Measurements from ENCODE around the gene ZPBP2.
"Not testable (repeated sequence)": the region's sequence is repeated elsewhere in the genome, so short reads cannot be mapped to it uniquely, and the experiment has no call there.

ZPBP2 gene

GRCh38 chr17:39855911-39856649, 11.9 kb upstream of the ZPBP2 start:
- not testable (repeated sequence) for DNase-seq

GRCh38 chr17:39861235-39861634, 6.8 kb upstream of the ZPBP2 start:
- DNase-seq: no peak

- no peak for DNase-seq
Observed at GRCh38 chr17:39863244-39863917, 4.6 kb upstream of the ZPBP2 start.

GRCh38 chr17:39863918-39864746, 3.9 kb upstream of the ZPBP2 start, which contains the start of gene IKZF3:
Gene IKZF3 (minus strand): TSS chr17:39864312. CDS start chr17:39864126, 186 bp downstream.
- peak; percentile 80 for DNase-seq

- DNase-seq: no peak
Observed at GRCh38 chr17:39866013-39866730, 1.8 kb upstream of the ZPBP2 start.

GRCh38 chr17:39867084-39867879, 720 bp upstream of the ZPBP2 start:
- DNase-seq: peak; percentile 78

- DNase-seq: no peak
Observed at GRCh38 chr17:39868554-39868942, 546 bp downstream of the ZPBP2 start.

GRCh38 chr17:39870776-39871175, 2.8 kb downstream of the ZPBP2 start:
- DNase-seq: no peak

- no peak for DNase-seq
Observed at GRCh38 chr17:39871801-39872200, 3.8 kb downstream of the ZPBP2 start.

GRCh38 chr17:39872751-39873150, 4.7 kb downstream of the ZPBP2 start:
- DNase-seq: no peak

- not testable (repeated sequence) for DNase-seq
Observed at GRCh38 chr17:39886102-39886501, 18.1 kb downstream of the ZPBP2 start.

GRCh38 chr17:39887078-39887477, 19.1 kb downstream of the ZPBP2 start:
- DNase-seq: no peak

GRCh38 chr17:39889200-39889599, 21.2 kb downstream of the ZPBP2 start:
- DNase-seq: no peak

- no peak for DNase-seq
Observed at GRCh38 chr17:39894681-39895376, 26.8 kb downstream of the ZPBP2 start.

GRCh38 chr17:39898088-39898487, 30.1 kb downstream of the ZPBP2 start:
- DNase-seq: no peak

GRCh38 chr17:39899215-39899614, 31.2 kb downstream of the ZPBP2 start:
- no peak for DNase-seq

- not testable (repeated sequence) for DNase-seq
Observed at GRCh38 chr17:39902027-39902426, 34.0 kb downstream of the ZPBP2 start.

GRCh38 chr17:39903158-39903884, 35.3 kb downstream of the ZPBP2 start:
- no peak for DNase-seq

- DNase-seq: no peak
Observed at GRCh38 chr17:39904990-39905288, 36.9 kb downstream of the ZPBP2 start.

GRCh38 chr17:39908789-39909352, 40.9 kb downstream of the ZPBP2 start:
- no peak for DNase-seq

Data from stimulated activated naive CD4-positive, alpha-beta T cell treated with Interleukin-2 at 50 U/mL for 16 hours (primary cell).